ENCODE results near the gene GCNT4. TPM values are rescaled to one million over a fixed set of nuclear protein-coding genes. Genes with fewer than 3 reads are reported as not detected.

Gene GCNT4
- total RNA-seq, 1 donor from 2014 or later, result 15.2 TPM

GRCh38 chr5:75016896-75017295 lies 35.5 kb downstream of the GCNT4 start:
- DNase-seq (ENCODE audit: low spot score), result no peak

GRCh38 chr5:75012748-75013147 lies 39.6 kb downstream of the GCNT4 start:
- no peak for DNase-seq (ENCODE audit: low spot score)

GRCh38 chr5:75010838-75011237 lies 41.5 kb downstream of the GCNT4 start:
- no peak for DNase-seq (ENCODE audit: low spot score)

- DNase-seq (ENCODE audit: low spot score), result no peak
Measured at GRCh38 chr5:75009556-75010345, 42.6 kb downstream of the GCNT4 start.

GRCh38 chr5:75006865-75007822 lies 45.2 kb downstream of the GCNT4 start:
- DNase-seq (ENCODE audit: low spot score), result no peak

- DNase-seq (ENCODE audit: low spot score), result no peak
Measured at GRCh38 chr5:75005561-75005960, 46.8 kb downstream of the GCNT4 start.

Other genes starting within 250 kb of the GCNT4 start
- 5.3 TPM for gene FAM169A, start 186.2 kb downstream of the GCNT4 start, total RNA-seq (ENCODE audit: insufficient read depth, low replicate concordance)
- gene ANKRD31, start 184.3 kb upstream of the GCNT4 start, total RNA-seq (ENCODE audit: insufficient read depth, low replicate concordance), result 1.2 TPM

Data from umbilical cord (tissue), 2 donors.